HG03159 (cell line): ENCODE results near the gene TFAP2A.

ENCODE experiments used
- ATAC-seq: cut with Tn5 transposase; IDR thresholded peaks from one replicate; pipeline ENCODE4 v1.9.1; 2021; ENCODE audit warnings: mild to moderate bottlenecking, moderate library complexity; ENCODE audit not compliant: unreplicated experiment

TFAP2A gene

GRCh38 chr6:10414756-10415616, at the start of gene TFAP2A:
Gene TFAP2A, minus strand, starts transcription at chr6:10415074. Its CDS starts 83 bp downstream, at chr6:10414991.
- no peak for ATAC-seq

- no peak for ATAC-seq
These were observed 48.9 kb upstream of the TFAP2A start for GRCh38 chr6:10463491-10464481.

GRCh38 chr6:10463040-10463439, 48.2 kb upstream of the TFAP2A start:
- ATAC-seq, result no peak

- ATAC-seq, result no peak
These were observed 47.0 kb upstream of the TFAP2A start for GRCh38 chr6:10461850-10462249.

- peak; percentile 90 for ATAC-seq
These were observed 45.2 kb upstream of the TFAP2A start for GRCh38 chr6:10460096-10460495.

GRCh38 chr6:10458287-10458686, 43.4 kb upstream of the TFAP2A start:
- no peak for ATAC-seq

- no peak for ATAC-seq
These were observed 38.7 kb upstream of the TFAP2A start for GRCh38 chr6:10453596-10453995.

- no peak for ATAC-seq
These were observed 37.1 kb upstream of the TFAP2A start for GRCh38 chr6:10451828-10452509.

- no peak for ATAC-seq
These were observed 36.5 kb upstream of the TFAP2A start for GRCh38 chr6:10451394-10451793.

GRCh38 chr6:10449751-10450150, 34.9 kb upstream of the TFAP2A start:
- ATAC-seq, result no peak

- no peak for ATAC-seq
These were observed 33.2 kb upstream of the TFAP2A start for GRCh38 chr6:10448096-10448495.

- ATAC-seq, result no peak
These were observed 31.7 kb upstream of the TFAP2A start for GRCh38 chr6:10446548-10446947.

GRCh38 chr6:10441655-10442009, 26.8 kb upstream of the TFAP2A start:
- ATAC-seq, result no peak

GRCh38 chr6:10441004-10441654, 26.3 kb upstream of the TFAP2A start:
- ATAC-seq, result no peak

- no peak for ATAC-seq
These were observed 23.0 kb upstream of the TFAP2A start for GRCh38 chr6:10437891-10438290.

- ATAC-seq, result no peak
These were observed 19.4 kb upstream of the TFAP2A start for GRCh38 chr6:10434235-10434634.

GRCh38 chr6:10433322-10433721, 18.4 kb upstream of the TFAP2A start:
- no peak for ATAC-seq

- no peak for ATAC-seq
These were observed 16.7 kb upstream of the TFAP2A start for GRCh38 chr6:10431423-10432164.

- ATAC-seq, result peak; percentile 57
These were observed 15.0 kb upstream of the TFAP2A start for GRCh38 chr6:10429638-10430427.
